Posterior cingulate gyrus (tissue), 11 donors: ENCODE results near the gene DUSP28.

Experiments used
- DNase-seq, 10 donors: peaks; one replicate each; pipeline versions ENCODE4 v3.0.0 to v3.0.0-alpha.2; 2020 to 2021; ENCODE audit warnings: mixed read lengths in 3 of 10
- intact Hi-C: fragments of 100-400 bp; cut with DNase I; formaldehyde crosslinking; loops from one replicate; pipeline ENCODE4 v1.15.1; 2023

The DUSP28 gene

DNA sequence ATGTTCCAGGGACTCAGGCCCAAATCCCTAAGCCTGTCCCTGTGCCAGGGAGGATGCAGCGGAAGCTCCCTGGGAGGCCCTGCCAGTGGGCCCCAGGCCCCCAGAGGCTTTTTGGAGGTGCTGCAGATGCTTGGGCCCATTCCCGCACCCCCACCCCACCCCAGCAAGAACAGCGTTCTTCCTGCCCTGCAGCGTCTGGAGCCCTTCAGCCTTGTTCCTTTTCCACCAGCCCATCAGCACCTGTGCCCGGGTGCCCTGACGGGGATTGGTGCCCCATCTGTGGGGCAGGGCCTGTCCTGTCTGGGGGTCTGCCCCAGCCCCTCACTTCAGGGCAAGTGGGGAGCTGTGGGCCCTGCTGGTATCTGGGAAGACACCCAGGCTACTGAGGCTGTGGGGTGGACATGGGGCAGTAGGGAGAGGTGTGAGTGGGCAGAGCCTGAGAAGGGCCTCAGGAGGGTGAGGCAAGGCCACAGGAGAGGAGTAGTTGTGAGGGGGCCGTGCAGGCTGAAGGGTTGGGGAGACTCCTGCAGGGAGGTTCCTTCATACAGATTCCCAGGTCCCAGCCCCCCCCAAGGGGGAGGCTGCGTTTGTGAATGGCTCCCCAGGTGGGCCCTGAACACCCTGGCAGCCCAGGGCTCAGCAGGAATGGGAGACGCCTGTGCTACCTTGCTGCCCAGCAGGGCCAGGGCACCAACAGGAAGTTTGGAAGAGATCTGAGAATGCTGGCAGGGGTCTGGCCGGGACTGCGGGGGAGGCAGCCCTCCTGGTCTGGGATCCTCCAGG is 10.6 kb downstream of the DUSP28 start:
- DNase-seq, result peak in 4 of 10 donors; percentile 8 to 69 (median 64)
- intact Hi-C loops, result no loop called here

DNA sequence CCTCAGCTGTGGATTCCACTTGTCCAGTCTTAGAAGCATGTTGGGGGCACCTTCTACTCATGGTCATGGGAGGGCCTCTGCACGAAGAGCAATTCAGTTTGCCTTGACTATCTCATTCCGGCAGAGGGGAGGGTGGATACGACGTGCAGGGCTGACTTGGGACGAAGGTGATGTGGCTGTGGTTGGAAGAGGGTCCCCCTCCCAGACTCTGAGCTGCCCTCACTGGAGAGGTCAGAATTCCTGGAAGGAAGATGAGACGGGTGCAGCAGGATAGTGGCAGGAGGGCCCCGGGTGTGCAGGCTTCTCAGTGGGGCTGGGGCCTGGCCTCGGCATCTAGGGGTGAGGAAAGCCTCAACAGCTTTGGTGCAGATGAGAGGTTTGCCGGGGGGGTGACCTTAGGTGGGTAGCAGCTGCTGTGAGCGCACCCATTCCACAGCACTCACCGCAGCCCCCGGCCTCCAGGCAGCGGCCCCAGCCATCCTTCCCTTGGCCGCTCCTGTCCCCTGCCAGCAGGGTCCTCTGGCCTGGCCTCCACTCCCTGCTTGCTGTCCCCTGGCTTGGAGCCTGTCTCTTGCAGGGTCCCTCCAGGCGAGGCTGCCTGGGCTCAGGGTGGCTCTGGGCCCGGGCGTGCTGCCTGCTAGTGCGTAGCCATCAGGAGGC is 11.3 kb downstream of the DUSP28 start:
- peak in 4 of 10 donors; percentile 7 to 79 (median 60) for DNase-seq
- intact Hi-C loops, result no loop called here

DNA sequence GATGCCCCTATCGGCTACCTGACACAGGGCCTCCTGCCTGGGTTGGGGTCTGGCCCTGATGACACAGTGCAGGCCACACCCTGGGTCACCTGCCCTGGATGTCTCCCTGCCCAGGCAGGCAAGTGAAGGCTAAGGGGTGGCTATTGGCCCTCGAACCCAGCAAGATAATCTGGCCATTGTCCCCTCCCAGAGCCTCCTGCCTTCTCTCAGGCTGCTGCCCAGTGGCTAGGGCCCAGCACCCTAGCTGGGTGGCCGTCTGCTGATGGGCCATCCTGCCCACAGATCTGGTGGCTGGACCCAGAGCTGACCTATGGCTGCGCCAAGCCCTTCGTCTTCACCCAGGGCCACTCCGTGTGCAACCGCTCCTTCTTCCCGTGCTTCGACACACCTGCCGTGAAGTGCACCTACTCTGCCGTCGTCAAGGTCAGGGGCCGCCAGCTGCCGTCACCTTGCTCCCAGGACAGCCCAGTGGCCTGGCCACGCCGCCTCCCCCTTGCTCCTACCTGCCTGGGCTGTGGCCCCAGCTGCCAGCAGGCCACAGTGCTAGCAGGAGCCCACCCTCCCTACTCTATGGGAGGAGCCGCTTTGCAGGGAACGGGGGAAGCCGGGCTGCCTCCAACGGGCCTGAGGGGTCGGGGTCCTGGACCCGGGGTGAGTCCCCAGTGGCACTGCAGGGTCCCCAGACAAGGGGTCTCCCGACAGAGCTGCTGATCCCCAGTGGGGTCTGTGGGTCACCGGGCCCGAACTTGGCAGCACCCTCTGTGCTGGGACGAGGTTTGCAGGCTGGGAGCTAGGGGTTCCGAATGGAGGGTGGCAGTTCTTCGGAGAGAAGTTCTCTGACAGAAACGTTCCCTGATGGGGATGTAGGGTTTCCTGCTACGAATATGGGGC is 12.2 kb downstream of the DUSP28 start:
- peak in 4 of 10 donors; percentile 5 to 83 (median 70) for DNase-seq
- intact Hi-C loops, result no loop called here

DNA sequence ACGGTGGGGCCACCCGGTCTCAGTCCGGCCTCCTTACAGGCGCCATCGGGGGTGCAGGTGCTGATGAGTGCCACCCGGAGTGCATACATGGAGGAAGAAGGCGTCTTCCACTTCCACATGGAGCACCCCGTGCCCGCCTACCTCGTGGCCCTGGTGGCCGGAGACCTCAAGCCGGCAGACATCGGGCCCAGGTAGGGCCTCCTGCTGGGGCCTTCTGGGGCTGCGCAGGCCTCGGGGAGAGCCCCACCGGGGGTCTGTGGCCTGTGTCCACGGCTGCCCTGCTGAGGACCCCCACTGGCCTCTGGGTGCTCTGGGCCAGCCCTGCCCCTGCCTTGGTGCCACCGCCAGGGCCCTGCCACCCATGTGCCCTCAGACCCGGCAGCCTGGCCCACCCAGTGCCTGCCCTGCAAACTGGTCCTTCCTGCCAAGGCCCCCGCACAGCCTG is 12.9 kb downstream of the DUSP28 start:
- DNase-seq, result peak in 4 of 10 donors; percentile 9 to 78 (median 44)
- intact Hi-C loops, result no loop called here

DNA sequence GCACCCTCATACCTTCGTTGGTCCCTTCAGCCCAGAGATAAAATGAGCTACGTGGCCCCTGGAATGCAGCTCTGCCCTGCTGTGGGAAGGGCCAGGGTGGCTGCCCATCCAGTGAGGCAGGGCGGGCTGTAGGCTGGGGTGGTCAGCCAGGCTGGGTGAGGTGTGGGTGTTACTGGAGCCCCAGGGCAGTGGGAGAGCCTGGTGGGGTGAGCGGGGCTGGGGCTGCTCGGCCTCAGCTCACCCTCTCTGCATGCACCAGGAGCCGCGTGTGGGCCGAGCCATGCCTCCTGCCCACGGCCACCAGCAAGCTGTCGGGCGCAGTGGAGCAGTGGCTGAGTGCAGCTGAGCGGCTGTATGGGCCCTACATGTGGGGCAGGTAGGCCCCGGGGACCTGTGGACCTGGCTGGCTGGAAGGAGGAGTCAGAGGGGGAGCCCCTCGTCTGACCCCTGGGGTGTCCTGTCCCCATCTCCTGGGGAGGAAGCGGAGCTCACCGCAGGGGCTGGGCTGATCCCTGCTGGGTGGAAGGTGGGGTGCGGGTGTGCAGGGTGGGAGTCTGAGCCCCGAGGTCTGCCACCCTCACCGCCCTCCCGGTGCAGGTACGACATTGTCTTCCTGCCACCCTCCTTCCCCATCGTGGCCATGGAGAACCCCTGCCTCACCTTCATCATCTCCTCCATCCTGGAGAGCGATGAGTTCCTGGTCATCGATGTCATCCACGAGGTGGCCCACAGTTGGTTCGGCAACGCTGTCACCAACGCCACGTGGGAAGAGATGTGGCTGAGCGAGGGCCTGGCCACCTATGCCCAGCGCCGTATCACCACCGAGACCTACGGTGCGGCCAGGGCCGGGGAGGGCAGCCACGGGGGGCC is 13.6 kb downstream of the DUSP28 start:
- intact Hi-C loops, result no loop called here
- DNase-seq, result peak in 4 of 10 donors; percentile 9 to 84 (median 76)

DNA sequence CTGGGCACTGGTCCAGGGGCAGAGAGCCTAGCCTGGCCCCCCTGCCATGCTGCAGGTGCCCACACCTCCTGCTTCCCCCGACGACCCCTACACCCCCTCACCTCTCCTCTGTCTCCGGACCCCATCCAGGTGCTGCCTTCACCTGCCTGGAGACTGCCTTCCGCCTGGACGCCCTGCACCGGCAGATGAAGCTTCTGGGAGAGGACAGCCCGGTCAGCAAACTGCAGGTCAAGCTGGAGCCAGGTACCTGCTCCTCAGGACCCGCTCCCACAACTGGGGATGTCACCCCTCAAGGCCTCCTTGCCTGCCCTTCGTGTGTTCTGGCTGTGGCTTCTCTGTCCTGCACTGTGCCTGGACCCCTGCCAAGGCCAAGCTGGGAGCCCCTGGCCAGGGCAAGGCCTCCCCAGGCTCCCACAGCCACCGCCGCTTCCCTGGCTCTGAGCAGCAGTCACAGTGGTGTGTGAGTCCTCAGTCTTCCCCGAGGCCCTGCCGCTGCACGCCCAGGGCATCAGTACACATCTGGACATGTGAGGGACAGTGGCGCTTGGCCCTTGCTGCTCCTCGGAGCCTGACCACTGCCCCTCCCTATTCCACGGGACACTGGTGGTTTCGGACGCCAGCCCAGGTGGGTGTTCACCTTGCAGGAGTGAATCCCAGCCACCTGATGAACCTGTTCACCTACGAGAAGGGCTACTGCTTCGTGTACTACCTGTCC is 14.4 kb downstream of the DUSP28 start:
- intact Hi-C loops, result no loop called here
- peak in 4 of 10 donors; percentile 8 to 85 (median 71) for DNase-seq

DNA sequence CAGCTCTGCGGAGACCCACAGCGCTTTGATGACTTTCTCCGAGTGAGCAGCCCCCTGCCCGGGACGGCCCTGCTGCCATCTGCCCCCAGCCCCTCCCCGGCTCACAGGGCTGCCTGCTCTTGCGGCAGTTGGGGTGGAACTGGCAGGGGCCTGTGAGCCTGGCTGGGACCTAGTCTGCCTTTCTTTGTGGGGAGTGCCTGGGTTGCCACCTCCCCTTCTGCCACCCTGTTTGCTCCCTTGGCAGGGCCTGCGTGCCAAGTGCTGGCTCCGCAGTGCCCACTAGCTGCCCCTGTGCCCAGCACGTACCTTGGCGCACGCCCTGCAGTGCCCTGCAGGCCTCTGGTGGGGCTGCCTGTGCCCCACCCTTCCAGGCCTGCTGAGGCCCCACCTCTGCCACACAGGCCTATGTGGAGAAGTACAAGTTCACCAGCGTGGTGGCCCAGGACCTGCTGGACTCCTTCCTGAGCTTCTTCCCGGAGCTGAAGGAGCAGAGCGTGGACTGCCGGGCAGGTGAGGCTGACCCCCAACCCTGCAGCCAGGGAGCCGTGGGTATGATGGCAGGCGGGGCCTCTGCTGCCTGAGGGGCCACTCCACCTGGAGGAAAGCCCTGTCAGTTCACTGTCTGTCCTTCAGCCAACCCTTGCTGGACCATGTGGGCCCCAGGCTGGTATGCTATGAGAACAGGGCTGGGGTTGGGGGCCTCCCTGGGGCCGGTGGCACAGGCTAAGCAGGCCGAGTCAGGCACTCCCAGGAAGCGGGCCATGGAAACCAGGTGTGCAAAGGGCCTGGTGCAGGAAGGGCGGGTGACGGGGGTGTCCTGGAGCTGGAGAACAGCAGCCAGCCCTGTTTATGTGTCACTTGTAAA is 15.2 kb downstream of the DUSP28 start:
- intact Hi-C loops, result no loop called here
- DNase-seq, result peak in 3 of 10 donors; percentile 62 to 77 (median 69)

DNA sequence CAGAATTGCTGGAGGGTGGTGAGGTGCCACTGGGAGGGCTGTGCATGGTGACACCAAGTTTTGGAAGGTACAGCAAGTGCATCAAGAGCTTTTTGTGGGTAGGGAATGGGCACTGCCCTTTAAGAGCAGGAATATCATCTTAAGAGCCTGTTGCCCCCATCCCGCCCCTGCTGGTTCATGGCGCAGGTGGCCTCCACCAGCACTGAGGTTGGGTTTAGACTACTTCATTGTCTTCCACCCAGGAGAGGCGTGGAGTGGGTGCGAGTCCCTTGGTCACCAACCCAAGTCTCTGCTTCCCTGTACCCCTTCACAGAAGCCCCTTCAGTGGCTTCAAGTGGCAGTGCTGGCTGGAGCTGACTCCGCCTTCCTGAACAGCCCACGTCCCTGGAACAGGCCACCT is 15.9 kb downstream of the DUSP28 start:
- intact Hi-C loops, result no loop called here
- peak in 2 of 10 donors; percentile 41 to 50 for DNase-seq

DNA sequence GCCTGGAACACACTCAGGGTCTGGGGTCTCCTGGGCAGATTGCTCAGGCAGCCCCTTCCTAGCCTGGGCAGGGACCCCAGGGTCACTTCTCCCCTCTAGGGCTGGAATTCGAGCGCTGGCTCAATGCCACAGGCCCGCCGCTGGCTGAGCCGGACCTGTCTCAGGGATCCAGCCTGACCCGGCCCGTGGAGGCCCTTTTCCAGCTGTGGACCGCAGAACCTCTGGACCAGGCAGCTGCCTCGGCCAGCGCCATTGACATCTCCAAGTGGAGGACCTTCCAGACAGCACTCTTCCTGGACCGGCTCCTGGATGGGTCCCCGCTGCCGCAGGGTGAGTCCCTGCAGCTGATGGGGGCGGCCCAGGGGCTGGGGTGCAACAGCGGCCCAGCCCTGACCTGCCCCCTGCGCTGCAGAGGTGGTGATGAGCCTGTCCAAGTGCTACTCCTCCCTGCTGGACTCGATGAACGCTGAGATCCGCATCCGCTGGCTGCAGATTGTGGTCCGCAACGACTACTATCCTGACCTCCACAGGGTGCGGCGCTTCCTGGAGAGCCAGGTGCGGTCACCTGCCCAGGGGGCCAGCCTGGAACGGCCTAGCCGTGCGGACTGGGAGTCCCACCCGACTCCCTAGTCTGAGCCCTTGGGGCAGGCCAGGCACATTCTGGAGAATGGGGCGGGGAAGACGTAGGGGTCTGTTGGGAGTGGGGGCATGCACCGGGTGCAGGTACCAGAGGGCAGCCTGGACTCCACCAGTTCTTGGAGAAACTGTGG is 16.5 kb downstream of the DUSP28 start:
- intact Hi-C loops, result no loop called here
- peak in 3 of 10 donors; percentile 70 to 73 (median 71) for DNase-seq

DNA sequence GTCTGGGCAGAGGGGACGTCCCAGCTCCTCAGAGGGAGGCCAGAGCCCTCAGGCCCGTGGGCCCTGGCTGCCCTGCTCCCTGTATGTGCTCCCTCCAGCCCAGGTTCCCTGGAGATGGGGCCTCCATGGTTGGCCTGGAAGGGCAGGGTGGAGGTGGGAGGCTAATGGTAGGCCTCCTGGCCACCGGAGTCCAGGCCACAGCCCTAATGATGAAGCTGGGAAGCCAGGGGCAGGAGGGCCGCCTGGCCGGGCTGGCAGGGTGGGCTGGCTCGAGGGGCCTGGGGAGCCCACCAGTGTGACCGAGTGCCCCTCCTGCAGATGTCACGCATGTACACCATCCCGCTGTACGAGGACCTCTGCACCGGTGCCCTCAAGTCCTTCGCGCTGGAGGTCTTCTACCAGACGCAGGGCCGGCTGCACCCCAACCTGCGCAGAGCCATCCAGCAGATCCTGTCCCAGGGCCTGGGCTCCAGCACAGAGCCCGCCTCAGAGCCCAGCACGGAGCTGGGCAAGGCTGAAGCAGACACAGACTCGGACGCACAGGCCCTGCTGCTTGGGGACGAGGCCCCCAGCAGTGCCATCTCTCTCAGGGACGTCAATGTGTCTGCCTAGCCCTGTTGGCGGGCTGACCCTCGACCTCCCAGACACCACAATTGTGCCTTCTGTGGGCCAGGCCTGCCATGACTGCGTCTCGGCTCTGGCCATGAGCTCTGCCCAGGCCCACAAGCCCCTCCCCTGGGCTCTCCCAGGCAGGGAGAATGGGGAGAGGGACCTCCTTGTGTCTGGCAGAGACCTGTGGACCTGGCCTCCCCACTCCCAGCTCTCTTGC is 17.3 kb downstream of the DUSP28 start:
- peak in 3 of 10 donors; percentile 24 to 81 (median 52) for DNase-seq
- intact Hi-C loops, result no loop called here

DNA sequence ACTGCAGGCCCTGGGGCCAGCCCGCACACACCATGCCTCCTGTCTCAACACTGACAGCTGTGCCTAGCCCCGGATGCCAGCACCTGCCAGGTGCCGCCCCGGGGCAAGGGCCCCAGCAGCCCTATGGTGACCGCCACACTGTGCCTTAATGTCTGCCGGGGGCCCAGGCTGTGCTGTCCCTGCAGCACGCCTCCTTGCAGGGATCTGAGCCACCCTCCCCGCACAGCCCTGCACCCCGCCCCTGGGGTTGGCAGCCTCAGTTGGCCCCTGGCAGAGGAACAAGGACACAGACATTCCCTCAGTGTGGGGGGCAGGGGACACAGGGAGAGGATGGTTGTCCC is 17.9 kb downstream of the DUSP28 start:
- peak in 2 of 10 donors; percentile 67 to 79 for DNase-seq
- intact Hi-C loops, result no loop called here

DNA sequence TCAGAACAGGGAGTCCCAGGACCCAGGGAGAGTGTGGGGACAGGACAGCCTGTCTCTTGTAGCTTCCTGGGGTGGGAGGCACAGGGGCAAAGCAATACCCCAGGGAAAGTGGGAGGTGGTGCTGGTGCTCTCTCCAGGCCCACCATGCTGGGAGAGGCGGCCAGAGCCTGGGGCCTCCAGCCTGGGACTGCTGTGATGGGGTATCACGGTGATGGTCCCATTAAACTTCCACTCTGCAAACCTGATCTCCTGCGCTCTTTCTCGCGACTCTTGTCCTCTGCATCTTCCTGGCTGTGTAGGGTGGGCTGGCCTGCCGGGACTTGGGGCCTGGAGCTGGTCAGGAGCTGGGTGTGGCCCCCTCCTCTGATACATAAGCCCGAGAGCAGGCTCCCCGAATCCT is 18.3 kb downstream of the DUSP28 start:
- peak in 2 of 10 donors; percentile 58 to 77 for DNase-seq
- intact Hi-C loops, result no loop called here

DNA sequence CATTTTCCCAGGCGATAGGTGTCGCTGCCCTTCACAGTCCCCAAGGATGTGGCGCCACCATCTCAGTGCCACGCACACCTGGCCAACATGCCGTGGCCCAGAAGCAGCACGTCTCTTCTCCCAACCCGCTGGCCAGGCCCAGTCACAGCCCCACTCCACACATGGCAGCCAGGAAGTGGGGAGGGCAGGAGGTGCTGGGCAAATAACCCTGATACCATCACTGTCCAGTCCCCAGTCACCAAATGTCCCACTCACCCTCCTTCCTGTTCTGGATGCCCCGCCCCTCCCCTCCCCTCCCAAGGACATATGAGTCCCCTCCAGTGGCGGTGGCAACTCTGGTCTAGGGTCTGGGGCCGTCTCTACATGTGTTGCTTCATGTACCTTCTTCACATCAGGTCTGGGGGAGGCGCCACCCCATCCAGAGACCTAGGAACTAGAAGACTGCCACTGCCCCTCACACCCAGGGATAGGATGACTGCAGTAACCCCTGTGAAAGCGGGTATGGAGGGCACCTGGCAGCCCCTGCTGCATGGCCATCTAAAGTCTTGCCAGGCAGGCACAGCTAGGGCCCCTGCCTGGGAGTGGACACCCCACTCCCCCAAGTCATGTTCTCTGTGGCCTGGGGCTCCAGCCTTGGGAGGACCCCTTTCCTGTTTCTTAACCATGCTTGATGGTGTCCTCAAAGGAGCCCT is 19.1 kb downstream of the DUSP28 start:
- DNase-seq, result peak in 2 of 10 donors; percentile 58 to 70
- intact Hi-C loops, result no loop called here

DNA sequence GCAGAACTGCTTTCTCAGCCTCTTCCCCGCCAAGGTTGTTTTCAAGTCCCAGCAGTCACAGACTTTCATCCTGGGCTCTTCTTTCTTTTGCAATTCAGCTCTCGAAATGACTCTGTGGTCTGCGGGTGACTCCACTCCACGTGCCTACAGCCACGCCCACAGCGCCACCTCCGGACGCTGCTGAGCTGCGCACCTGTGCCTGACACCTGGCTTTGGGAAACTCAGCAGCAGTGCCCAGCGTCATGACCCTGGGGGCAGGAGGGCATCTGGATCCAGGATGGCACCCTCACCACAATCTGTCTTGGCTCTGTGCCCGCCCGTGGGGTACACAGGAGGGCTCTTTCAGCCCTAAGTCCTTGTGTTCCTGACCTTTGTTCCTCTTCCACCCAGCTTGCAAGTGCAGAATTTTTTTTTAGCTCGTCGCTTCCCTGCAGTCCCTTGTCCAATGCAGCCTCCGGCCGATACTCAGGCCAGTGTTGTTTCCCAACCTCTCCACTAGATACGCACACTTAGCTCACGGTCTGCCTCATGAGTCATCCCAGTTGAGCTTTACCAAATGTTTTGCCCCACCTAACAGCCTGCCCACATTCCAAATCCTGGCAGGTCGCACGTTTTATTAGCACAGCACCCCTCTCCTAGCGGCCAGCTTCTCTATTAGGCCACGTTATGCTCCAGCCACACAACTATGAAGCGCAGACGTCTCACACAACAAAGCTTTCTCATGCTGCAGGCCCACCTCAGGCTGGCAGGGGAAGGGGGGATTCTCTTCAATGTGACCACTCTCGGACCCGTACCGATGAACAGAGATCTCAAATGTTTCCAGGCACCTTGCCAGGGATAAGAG is 19.8 kb downstream of the DUSP28 start:
- intact Hi-C loops, result no loop called here
- DNase-seq, result peak in 3 of 10 donors; percentile 69 to 84 (median 76)

DNA sequence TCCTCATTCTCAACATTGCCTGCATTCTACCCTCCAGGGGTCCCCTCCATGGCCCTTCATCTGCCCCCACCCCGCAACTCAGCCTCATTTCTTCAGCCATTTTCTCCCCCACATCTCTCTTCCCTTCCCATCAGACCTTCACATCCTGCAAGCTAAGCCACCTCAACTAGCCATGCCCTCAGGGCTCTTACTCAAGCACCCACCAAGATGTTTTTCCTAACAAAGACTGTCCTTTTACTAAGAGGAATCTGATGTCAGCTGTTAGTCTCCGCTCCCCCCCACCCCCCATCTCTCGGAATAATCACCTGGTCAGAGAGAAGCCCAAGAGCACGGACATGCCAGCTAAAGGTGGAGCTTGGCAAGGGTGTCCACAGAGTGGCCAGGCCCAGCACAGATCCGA is 21.7 kb downstream of the DUSP28 start:
- intact Hi-C loops, result no loop called here
- DNase-seq, result peak in 2 of 10 donors; percentile 3 to 7
